Fibroblast of villous mesenchyme (primary cell): Measurements from ENCODE around the gene ZNF708. TPM values are rescaled to one million over a fixed set of nuclear protein-coding genes. Genes with fewer than 3 reads are reported as not detected.
A peak's percentile ranks its signal among the peaks of the same experiment; 100 is the strongest.
"Not testable (repeated sequence)": the region's sequence is repeated elsewhere in the genome, so short reads cannot be mapped to it uniquely, and the experiment has no call there.

Experiments
- DNase-seq: peaks from one replicate; pipeline ENCODE4 v3.0.0-alpha.2; 2010; ENCODE audit warnings: low read depth
- H3K4me3 ChIP-seq: 2 replicates; pipeline ENCODE4 v1.5.1; 2011; ENCODE audit warnings: low read depth, mild to moderate bottlenecking, low read length
- total RNA-seq: library from RNA; depleted of rRNA; stranded (reverse); fragments of >200 nt; gene quantifications from 2 replicates; pipeline ENCODE4 v1.2.3, GENCODE V29; 2012
- TF ChIP-seq, protein P1 (sequence below): IDR thresholded peaks from 2 replicates; pipeline ENCODE4 v1.5.1; 2012; ENCODE audit warnings: low read depth, mild to moderate bottlenecking, low read length; ENCODE audit not compliant: insufficient read depth

Gene ZNF708
- total RNA-seq, 1 donor, result 4.3 TPM

DNA sequence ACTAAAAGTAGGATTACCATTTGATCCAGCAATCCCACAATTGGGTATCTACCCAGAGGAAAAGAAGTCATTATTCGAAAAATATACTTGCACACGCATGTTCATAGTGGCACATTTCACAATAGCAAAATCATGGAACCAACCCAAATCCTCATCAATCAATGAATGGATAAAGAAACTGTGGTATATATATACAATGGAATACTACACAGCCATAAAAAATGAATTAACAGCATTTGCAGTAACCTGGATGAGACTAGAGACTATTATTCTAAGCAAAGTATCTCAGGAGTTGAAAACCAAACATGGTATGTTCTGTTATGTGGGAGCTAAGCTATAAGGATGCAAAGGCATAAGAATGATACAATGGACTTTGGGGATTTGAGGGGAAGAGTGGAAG lies 3.0 kb downstream of the ZNF708 start:
- no peak for DNase-seq
- TF ChIP-seq, protein P1, sequence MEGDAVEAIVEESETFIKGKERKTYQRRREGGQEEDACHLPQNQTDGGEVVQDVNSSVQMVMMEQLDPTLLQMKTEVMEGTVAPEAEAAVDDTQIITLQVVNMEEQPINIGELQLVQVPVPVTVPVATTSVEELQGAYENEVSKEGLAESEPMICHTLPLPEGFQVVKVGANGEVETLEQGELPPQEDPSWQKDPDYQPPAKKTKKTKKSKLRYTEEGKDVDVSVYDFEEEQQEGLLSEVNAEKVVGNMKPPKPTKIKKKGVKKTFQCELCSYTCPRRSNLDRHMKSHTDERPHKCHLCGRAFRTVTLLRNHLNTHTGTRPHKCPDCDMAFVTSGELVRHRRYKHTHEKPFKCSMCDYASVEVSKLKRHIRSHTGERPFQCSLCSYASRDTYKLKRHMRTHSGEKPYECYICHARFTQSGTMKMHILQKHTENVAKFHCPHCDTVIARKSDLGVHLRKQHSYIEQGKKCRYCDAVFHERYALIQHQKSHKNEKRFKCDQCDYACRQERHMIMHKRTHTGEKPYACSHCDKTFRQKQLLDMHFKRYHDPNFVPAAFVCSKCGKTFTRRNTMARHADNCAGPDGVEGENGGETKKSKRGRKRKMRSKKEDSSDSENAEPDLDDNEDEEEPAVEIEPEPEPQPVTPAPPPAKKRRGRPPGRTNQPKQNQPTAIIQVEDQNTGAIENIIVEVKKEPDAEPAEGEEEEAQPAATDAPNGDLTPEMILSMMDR, result no peak
- H3K4me3 ChIP-seq, result no peak overlapping the region

DNA sequence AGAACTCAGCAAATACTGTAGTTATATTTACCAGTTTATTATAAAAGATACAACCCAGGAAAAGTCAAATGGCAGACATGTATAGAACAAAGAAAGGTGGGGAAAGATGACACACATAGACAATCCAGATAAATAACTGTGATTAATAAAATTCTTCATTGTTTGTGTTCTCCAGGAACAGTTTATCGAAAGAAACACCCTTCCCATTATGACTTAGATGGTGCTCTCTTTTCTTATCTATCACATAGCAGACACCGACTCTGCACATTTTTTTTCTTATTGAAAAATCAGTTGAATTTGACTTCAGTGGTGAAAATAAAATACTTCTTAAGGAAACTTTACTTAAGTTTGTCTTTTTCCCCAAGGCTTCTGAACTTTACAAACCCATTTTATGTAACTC lies 6.2 kb downstream of the ZNF708 start:
- TF ChIP-seq, protein P1, result no peak
- DNase-seq, result no peak
- no peak overlapping the region for H3K4me3 ChIP-seq

DNA sequence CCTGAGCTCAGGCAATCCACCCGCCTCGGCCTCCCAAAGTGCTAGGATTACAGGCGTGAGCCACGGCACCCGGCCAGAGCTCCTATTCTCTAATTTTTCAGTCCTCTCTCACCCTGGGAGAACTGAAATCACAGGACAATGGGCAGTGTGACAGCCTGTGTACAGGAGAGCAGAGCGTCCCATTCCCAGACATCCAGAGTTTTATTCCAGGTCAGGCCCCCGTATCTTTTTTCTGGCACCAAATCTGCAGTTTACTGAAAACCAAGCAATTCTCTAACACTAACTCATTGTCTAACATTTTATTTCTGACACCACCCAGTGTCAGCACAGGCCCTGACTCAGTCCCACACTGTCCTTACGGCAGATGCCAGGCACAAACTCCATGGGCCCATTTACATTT lies 6.7 kb downstream of the ZNF708 start:
- TF ChIP-seq, protein P1, result no peak

DNA sequence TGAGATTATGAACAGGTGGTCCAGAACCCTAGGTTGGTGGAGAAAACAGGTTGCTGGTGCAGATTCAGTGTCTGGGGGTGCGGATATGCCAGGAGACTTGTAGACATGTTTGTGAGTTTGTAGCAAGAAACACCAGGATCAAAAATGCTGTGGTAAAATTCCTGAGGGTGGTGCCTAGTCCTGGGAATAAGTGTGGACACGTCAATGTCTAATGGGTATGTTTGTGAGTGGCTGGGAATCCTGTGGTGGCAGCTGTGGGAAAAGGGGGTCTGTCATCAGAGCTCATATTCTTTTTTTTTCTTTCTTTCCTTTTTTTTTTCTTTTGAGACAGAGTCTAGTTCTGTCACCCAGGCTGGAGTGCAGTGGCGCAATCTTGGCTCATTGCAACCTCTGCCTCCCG lies 7.2 kb downstream of the ZNF708 start:
- no peak overlapping the region for H3K4me3 ChIP-seq
- TF ChIP-seq, protein P1, result no peak
- DNase-seq, result peak; percentile 13

More for the DNA sequence above, 6.7 kb downstream of the ZNF708 start:
- DNase-seq, result peak; percentile 25
- no peak overlapping the region for H3K4me3 ChIP-seq

DNA sequence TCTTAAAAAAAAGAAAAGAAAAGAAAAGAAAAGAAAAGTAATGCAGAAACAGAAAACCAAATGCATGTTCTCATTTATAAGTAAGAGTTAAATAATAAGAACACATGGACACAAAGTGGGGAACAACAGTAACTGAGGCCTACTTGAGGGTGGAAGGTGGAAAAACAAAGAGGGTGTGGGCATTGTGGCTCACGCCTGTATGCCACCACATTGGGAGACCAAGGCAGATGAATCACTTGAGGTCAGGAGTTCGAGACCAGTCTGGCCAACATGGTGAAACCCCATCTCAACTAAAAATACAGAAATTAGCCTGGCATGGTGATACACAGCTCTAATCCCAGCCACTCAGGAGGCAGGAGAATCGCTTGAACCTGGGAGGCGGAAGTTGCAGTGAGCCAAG lies 8.1 kb downstream of the ZNF708 start:
- no peak for DNase-seq
- TF ChIP-seq, protein P1, result no peak

DNA sequence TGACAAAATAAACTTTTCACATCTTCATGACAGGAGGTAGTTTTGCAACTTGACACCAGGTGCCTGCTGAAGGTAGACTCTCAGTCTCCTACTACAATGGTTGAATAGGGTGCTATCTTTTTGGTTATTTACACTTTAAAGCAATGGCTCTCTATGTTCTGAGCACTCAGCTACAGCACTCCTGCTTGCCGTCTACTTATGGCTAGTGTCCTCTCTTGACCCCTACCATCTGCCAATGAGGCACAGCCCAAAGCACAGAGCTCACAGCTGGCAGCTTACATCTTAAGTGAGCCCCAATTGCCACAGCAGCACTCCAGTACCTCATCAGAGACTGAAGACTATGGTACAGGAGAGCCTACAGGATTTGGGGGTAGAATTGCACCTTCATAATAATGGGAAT lies 11.4 kb downstream of the ZNF708 start:
- TF ChIP-seq, protein P1, result no peak

More for the DNA sequence above, 8.1 kb downstream of the ZNF708 start:
- no peak overlapping the region for H3K4me3 ChIP-seq

DNA sequence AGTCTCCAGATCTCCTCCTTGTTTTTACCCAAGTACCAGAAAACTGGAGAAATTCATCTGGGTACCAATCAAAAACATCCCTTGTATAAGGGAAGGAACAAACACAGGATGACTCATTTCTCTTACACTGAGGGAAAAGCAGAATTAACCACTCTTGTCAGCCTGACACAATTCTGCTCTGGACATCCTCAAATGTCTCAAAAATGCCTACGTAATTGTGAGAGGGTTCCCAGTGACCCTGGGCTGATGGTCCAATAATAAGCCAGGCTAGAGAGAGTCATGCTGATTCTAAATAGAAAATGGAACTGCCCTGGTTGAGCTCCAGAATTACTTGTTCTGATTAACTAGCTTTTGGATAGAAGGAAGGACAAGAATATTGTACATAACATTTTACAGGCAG lies 14.5 kb downstream of the ZNF708 start:
- DNase-seq, result peak; percentile 79
- TF ChIP-seq, protein P1, result no peak
- no peak overlapping the region for H3K4me3 ChIP-seq

More for the DNA sequence above, 11.4 kb downstream of the ZNF708 start:
- no peak overlapping the region for H3K4me3 ChIP-seq
- DNase-seq, result peak; percentile 5

DNA sequence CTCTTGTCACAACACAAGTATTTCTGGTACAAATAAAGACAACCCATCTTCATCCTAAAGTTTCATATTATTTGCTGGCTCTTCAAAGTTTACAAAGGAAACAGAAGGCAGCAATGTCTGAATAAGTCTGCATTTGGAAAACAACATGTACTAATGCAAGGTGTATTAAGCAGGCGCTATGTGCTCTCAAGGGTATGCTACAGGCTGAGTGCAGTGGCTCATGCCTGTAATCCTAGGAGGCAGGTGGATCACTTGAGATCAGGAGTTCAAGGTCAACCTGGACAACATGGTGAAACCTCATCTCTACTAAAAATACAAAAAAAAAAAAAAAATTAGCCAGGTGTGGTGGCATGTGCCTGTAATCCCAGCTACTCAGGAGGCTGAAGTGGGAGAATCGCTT lies 16.4 kb downstream of the ZNF708 start:
- DNase-seq, H3K4me3 ChIP-seq: not testable (repeated sequence)
